ENCODE results near the gene ESPL1.

Gene ESPL1

DNA sequence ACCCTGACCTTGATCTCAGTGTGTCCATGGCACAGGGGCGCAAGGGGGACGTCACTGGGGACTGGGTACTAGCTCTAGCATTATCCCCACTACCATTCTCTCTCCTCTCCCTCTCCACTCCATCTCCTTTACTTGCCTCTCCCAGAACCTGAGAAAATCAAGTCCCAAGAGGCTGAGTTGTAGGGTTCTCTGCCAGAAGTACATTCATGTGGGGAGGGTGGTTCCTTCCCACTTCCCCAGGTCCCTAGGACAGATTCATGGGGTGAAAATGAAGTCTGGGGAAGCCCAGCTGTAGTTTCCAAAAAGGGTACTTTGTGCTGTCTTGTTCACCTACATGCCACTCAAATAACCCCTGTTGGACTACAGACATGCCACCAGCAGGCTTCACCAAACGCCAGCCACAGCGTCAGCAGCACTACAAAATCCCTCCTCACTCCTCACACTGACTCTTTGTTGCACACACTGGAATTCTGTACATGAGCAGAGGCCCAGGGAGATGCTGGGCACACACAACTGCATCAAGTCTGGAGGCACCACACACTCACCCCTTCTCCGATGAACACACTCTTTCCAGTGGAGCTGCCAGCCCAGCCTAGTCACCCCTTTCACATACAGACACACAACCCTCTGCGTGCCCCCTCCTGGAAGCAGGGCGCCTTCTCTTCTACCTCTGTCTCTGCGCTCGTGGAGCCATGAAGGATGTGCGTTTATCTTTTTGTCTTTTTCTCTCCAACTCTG lies 43.0 kb upstream of the ESPL1 start:
- TF ChIP-seq, protein P1, sequence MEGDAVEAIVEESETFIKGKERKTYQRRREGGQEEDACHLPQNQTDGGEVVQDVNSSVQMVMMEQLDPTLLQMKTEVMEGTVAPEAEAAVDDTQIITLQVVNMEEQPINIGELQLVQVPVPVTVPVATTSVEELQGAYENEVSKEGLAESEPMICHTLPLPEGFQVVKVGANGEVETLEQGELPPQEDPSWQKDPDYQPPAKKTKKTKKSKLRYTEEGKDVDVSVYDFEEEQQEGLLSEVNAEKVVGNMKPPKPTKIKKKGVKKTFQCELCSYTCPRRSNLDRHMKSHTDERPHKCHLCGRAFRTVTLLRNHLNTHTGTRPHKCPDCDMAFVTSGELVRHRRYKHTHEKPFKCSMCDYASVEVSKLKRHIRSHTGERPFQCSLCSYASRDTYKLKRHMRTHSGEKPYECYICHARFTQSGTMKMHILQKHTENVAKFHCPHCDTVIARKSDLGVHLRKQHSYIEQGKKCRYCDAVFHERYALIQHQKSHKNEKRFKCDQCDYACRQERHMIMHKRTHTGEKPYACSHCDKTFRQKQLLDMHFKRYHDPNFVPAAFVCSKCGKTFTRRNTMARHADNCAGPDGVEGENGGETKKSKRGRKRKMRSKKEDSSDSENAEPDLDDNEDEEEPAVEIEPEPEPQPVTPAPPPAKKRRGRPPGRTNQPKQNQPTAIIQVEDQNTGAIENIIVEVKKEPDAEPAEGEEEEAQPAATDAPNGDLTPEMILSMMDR (IDR thresholded peaks at IDR 0.05; ENCODE audit: low read depth, low read length) = no peak
- no peak for DNase-seq (ENCODE audit: low read depth, low spot score)
- no peak overlapping the region for H3K4me3 ChIP-seq (ENCODE audit: low read depth, low read length)
- in situ Hi-C loops (cut with HindIII; ENCODE audit: low sequenced_read_pairs) = no loop called here

DNA sequence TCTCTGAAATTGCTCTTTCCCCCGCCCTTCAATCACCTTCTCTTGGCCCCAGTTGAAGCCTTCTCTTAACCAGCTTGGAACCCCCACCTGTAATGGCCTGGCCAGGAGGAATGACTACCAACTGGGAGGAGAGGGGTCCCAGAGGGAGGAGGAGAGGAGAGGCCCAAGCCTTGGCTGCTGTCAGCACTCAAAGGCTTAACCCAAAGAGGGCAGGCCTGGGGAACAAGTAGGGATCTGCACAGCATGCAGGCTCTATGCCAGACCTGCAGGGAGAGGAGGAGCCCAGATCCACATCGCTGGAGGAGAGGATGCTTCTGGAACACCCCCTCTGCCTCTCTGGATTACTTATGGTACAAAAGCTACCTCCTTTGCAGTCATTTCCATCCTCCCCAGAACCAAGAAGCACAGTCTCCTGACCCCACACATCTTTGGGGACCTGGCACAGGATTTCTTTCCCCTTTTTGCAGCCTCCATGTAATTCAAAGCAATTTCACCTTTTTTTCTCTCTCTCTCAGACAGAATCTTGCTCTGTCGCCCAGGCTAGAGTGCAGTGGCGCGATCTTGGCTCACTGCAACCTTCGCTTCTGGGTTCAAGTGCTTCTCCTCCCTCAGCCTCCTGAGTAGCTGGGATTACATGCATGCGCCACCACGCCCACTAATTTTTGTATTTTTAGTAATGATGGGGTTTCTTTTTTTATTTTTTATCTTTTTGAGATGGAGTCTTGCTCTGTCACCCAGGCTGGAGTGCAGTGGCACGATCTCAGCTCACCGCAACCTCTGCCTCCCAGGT lies 42.3 kb upstream of the ESPL1 start:
- no peak overlapping the region for H3K4me3 ChIP-seq (ENCODE audit: low read depth, low read length)
- in situ Hi-C loops (cut with HindIII; ENCODE audit: low sequenced_read_pairs) = no loop called here
- no peak for DNase-seq (ENCODE audit: low read depth, low spot score)
- TF ChIP-seq, protein P1 (IDR thresholded peaks at IDR 0.05; ENCODE audit: low read depth, low read length) = no peak

DNA sequence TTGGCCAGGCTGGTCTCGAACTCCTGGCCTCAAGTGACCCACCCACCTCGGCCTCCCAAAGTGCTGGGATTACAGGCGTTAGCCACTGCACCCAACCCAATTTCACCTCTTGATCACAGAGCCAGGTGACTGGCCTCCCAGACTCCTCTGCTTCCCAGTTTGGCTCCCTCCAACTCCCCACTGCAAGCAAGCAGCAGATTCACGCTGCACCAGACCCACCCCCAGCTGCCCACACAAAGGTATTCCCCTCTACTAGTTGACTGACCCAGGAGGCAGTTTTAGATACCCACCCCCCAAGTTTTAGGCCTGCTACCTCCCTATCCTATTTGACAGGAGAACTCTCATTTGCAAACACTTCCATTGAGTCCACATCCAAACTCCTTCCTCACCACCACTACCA lies 41.3 kb upstream of the ESPL1 start:
- no peak overlapping the region for H3K4me3 ChIP-seq (ENCODE audit: low read depth, low read length)
- TF ChIP-seq, protein P1 (IDR thresholded peaks at IDR 0.05; ENCODE audit: low read depth, low read length) = no peak
- no peak for DNase-seq (ENCODE audit: low read depth, low spot score)
- in situ Hi-C loops (cut with HindIII; ENCODE audit: low sequenced_read_pairs) = no loop called here

DNA sequence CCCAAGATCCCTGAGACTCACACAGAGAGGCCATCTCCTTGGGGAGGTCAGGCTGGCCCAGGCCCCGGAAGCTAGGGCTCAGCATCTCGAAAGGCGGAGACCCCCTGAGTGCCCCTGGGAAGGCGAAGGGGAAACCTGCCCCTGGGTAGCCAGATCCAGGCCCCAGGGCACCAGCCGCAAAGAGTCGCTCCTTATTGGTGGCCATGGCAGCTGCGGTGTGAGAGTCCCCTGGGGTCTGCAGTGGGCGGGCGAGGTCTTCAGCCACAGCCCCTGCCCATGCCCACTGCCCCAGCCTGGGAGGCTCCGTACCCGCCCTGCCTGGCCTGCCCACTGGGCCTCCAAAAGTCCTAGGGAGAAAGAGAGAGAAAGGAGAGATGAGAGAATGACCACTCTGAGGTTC lies 40.8 kb upstream of the ESPL1 start:
- H3K4me3 ChIP-seq (ENCODE audit: low read depth, low read length) = no peak overlapping the region
- DNase-seq (ENCODE audit: low read depth, low spot score) = no peak
- in situ Hi-C loops (cut with HindIII; ENCODE audit: low sequenced_read_pairs) = no loop called here
- TF ChIP-seq, protein P1 (IDR thresholded peaks at IDR 0.05; ENCODE audit: low read depth, low read length) = no peak

DNA sequence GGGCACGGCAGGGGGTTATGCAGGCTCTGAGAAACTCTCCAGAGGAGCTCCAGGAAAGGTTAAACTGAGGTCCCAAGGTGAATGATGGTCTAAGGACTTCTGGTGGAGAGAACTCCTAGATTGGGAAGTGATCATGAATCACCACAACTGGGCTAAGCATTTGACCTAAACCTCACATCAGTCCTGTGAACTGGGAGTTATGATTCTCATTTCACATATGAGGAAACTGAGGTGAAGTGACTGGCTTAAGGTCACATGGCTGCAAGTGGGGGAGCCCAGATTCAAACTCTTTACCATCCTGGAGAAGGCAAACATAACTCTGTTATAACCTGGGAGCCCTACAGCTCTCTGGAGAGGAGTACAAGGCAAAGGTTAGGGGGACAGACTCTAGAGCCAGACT lies 40.3 kb upstream of the ESPL1 start:
- no peak for DNase-seq (ENCODE audit: low read depth, low spot score)
- TF ChIP-seq, protein P1 (IDR thresholded peaks at IDR 0.05; ENCODE audit: low read depth, low read length) = no peak
- in situ Hi-C loops (cut with HindIII; ENCODE audit: low sequenced_read_pairs) = no loop called here
- no peak overlapping the region for H3K4me3 ChIP-seq (ENCODE audit: low read depth, low read length)

DNA sequence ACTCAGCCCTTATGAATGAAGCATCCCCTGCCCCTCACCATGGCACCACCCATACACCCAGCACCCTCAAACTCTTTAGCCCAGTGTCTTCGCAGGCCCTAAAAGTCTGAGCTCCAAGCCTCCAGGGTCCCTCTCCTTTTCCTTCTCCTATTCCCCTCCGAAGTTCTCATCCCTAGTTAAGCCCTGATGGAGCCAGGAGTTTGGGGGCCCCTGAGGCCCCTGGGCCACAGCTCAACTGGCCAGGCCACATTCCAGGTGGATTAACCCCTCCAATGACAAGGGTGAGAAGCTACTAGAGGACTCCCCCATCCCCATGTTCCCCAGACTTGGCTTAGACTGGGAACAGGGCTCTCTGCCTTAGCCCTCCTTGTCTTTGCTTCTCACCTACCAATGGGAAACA lies 38.6 kb upstream of the ESPL1 start:
- no peak overlapping the region for H3K4me3 ChIP-seq (ENCODE audit: low read depth, low read length)
- TF ChIP-seq, protein P1 (IDR thresholded peaks at IDR 0.05; ENCODE audit: low read depth, low read length) = no peak
- in situ Hi-C loops (cut with HindIII; ENCODE audit: low sequenced_read_pairs) = no loop called here
- DNase-seq (ENCODE audit: low read depth, low spot score) = no peak
